ENCODE results near the gene PCSK5.

PCSK5 gene

GRCh38 chr9:76090909-76091308 lies 200.4 kb downstream of the PCSK5 start:
- no peak for DNase-seq

- no peak for DNase-seq
Measured at GRCh38 chr9:76092572-76092971, 202.1 kb downstream of the PCSK5 start.

GRCh38 chr9:76095585-76095984 lies 205.1 kb downstream of the PCSK5 start:
- no peak for DNase-seq

- no peak for DNase-seq
Measured at GRCh38 chr9:76099516-76099915, 209.0 kb downstream of the PCSK5 start.

GRCh38 chr9:76101075-76101474 lies 210.6 kb downstream of the PCSK5 start:
- DNase-seq: no peak

GRCh38 chr9:76101491-76101890 lies 211.0 kb downstream of the PCSK5 start:
- no peak for DNase-seq

GRCh38 chr9:76101947-76102346 lies 211.5 kb downstream of the PCSK5 start:
- DNase-seq: no peak

GRCh38 chr9:76103531-76104315 lies 213.2 kb downstream of the PCSK5 start:
- DNase-seq: no peak

- DNase-seq: no peak
Measured at GRCh38 chr9:76107482-76107881, 217.0 kb downstream of the PCSK5 start.

- no peak for DNase-seq
Measured at GRCh38 chr9:76109953-76110352, 219.5 kb downstream of the PCSK5 start.

GRCh38 chr9:76112151-76112550 lies 221.7 kb downstream of the PCSK5 start:
- DNase-seq: no peak

GRCh38 chr9:76114144-76114543 lies 223.7 kb downstream of the PCSK5 start:
- no peak for DNase-seq

- DNase-seq: no peak
Measured at GRCh38 chr9:76115396-76115795, 224.9 kb downstream of the PCSK5 start.

- DNase-seq: no peak
Measured at GRCh38 chr9:76115982-76116646, 225.6 kb downstream of the PCSK5 start.

- DNase-seq: no peak
Measured at GRCh38 chr9:76116913-76117312, 226.4 kb downstream of the PCSK5 start.

- DNase-seq: no peak
Measured at GRCh38 chr9:76127637-76128036, 237.2 kb downstream of the PCSK5 start.

GRCh38 chr9:76135902-76136301 lies 245.4 kb downstream of the PCSK5 start:
- no peak for DNase-seq

GRCh38 chr9:76136986-76137385 lies 246.5 kb downstream of the PCSK5 start:
- no peak for DNase-seq

- no peak for DNase-seq
Measured at GRCh38 chr9:76137931-76138330, 247.5 kb downstream of the PCSK5 start.

GRCh38 chr9:76138360-76138759 lies 247.9 kb downstream of the PCSK5 start:
- DNase-seq: no peak

GRCh38 chr9:76143834-76144233 lies 253.4 kb downstream of the PCSK5 start:
- no peak for DNase-seq

GRCh38 chr9:76150013-76150412 lies 259.5 kb downstream of the PCSK5 start:
- no peak for DNase-seq

GRCh38 chr9:76151267-76151666 lies 260.8 kb downstream of the PCSK5 start:
- DNase-seq: no peak

- no peak for DNase-seq
Measured at GRCh38 chr9:76153339-76153738, 262.9 kb downstream of the PCSK5 start.
